Astrocyte (in vitro differentiated cells and primary cell): ENCODE data around the gene MED27. TPM values are rescaled to one million over a fixed set of nuclear protein-coding genes. Genes with fewer than 3 reads are reported as not detected.

Experiments used
- DNase-seq: peaks from one replicate; pipeline ENCODE4 v3.0.0-alpha.2; 2010; ENCODE audit warnings: low read depth
- FAIRE-seq: peaks from 2 replicates; lab custom pipeline; 2011; peaks lifted over from hg19 to GRCh38; lab: Jason Lieb, UNC
- H2AFZ ChIP-seq: 2 replicates; pipeline ENCODE4 v1.6.0; 2012; ENCODE audit warnings: low read depth, low read length, inconsistent platforms
- H3K27ac ChIP-seq: 2 replicates; pipeline ENCODE4 v1.5.1; 2011; ENCODE audit warnings: low read depth, low read length, inconsistent platforms
- H3K27me3 ChIP-seq: 2 replicates; pipeline ENCODE4 v1.6.0; 2011; ENCODE audit warnings: low read length, inconsistent platforms; ENCODE audit not compliant: insufficient read depth
- H3K36me3 ChIP-seq: 2 replicates; pipeline ENCODE4 v1.5.1; 2011; ENCODE audit warnings: low read length, inconsistent platforms; ENCODE audit not compliant: insufficient read depth
- H3K4me1 ChIP-seq: 2 replicates; pipeline ENCODE4 v1.5.1; 2011; ENCODE audit warnings: low read length, inconsistent platforms; ENCODE audit not compliant: insufficient read depth
- H3K4me2 ChIP-seq: 2 replicates; pipeline ENCODE4 v1.6.0; 2012; ENCODE audit warnings: low read length, inconsistent platforms
- H3K4me3 ChIP-seq: 2 replicates; pipeline ENCODE4 v1.5.1; 2011; ENCODE audit warnings: low read depth, mild to moderate bottlenecking, low read length, inconsistent platforms; ENCODE audit not compliant: insufficient read depth
- H3K79me2 ChIP-seq: 2 replicates; pipeline ENCODE4 v1.6.0; 2012; ENCODE audit warnings: mild to moderate bottlenecking, low read length, inconsistent platforms; ENCODE audit not compliant: insufficient read depth
- H3K9ac ChIP-seq: 2 replicates; pipeline ENCODE4 v1.6.0; 2012; ENCODE audit warnings: mild to moderate bottlenecking, low read length, inconsistent platforms
- H3K9me3 ChIP-seq: 2 replicates; pipeline ENCODE4 v1.5.1; 2012; ENCODE audit warnings: low read depth, mild to moderate bottlenecking, low read length, inconsistent platforms; ENCODE audit not compliant: insufficient read depth
- H4K20me1 ChIP-seq: 2 replicates; pipeline ENCODE4 v1.6.0; 2012; ENCODE audit warnings: low read length, inconsistent platforms; ENCODE audit not compliant: insufficient read depth
- H3K27ac Mint-ChIP-seq: one replicate; pipeline ENCODE4 v1.8.0; 2021; ENCODE audit warnings: mild to moderate bottlenecking, mixed read lengths; ENCODE audit not compliant: unreplicated experiment
- H3K27me3 Mint-ChIP-seq: one replicate; pipeline ENCODE4 v1.8.0; 2021; ENCODE audit warnings: low read depth, mixed read lengths; ENCODE audit not compliant: unreplicated experiment
- H3K36me3 Mint-ChIP-seq: one replicate; pipeline ENCODE4 v1.8.0; 2021; ENCODE audit warnings: low read depth, mixed read lengths; ENCODE audit not compliant: unreplicated experiment
- H3K4me1 Mint-ChIP-seq: one replicate; pipeline ENCODE4 v1.8.0; 2021; ENCODE audit warnings: low read depth, mixed read lengths; ENCODE audit not compliant: unreplicated experiment
- H3K4me3 Mint-ChIP-seq: one replicate; pipeline ENCODE4 v1.8.0; 2021; ENCODE audit warnings: mild to moderate bottlenecking, moderate library complexity, mixed read lengths; ENCODE audit not compliant: unreplicated experiment
- H3K9me3 Mint-ChIP-seq: one replicate; pipeline ENCODE4 v1.8.0; 2021; ENCODE audit warnings: mild to moderate bottlenecking, mixed read lengths; ENCODE audit not compliant: unreplicated experiment
- EZH2 ChIP-seq: IDR thresholded peaks from 2 replicates; pipeline ENCODE4 v1.6.1; 2012; ENCODE audit warnings: mild to moderate bottlenecking, low read length, inconsistent platforms; ENCODE audit not compliant: insufficient read depth
- total RNA-seq: library from RNA; stranded (reverse); gene quantifications from 2 replicates; pipeline ENCODE4 v1.2.1, GENCODE V29; 2021
- TF ChIP-seq, protein P1 (sequence below): IDR thresholded peaks from 2 replicates; pipeline ENCODE4 v1.5.1; 2011; ENCODE audit warnings: low read depth, mild to moderate bottlenecking, inconsistent platforms, low read length, moderate library complexity; ENCODE audit not compliant: insufficient read depth

Gene MED27
- total RNA-seq, 1 donor from 2014 or later, result 26.9 TPM

DNA sequence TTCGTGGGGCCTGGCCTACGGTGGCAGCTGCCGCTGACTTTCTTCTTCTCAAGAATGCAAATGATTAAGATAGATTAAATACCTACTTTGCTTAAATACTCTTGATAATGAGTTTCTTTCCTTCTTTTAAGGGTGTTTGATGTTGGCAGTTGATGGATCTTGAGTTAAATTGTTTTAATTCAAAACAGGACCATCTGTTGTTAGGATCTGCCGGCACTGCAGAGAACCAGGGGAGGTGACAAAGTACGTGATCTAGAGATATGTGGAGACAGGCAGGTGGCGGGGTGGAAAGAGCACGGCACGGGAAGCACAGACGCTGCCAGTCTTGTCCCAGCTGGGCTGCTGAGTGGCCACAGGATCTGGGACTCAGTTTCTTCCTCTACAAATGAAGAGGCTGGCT lies 37.9 kb downstream of the MED27 start:
- Histone ChIP-seq H3K4me3 (no peak overlapping the region), H4K20me1 (peaks cover 33% of the 10 kb centered on the region), H3K27ac (peak overlapping the region; percentile 38), H3K4me1 (peaks cover 20% of the 10 kb centered on the region), H2AFZ (no peak overlapping the region), H3K4me2 (no peak overlapping the region), H3K9ac (no peak overlapping the region), H3K9me3 (no peaks in the 10 kb centered on the region), H3K36me3 (no peaks in the 10 kb centered on the region), H3K79me2 (peaks cover 77% of the 10 kb centered on the region), H3K27me3 (no peaks in the 10 kb centered on the region)
- TF ChIP-seq EZH2, result no peak
- TF ChIP-seq, protein P1, sequence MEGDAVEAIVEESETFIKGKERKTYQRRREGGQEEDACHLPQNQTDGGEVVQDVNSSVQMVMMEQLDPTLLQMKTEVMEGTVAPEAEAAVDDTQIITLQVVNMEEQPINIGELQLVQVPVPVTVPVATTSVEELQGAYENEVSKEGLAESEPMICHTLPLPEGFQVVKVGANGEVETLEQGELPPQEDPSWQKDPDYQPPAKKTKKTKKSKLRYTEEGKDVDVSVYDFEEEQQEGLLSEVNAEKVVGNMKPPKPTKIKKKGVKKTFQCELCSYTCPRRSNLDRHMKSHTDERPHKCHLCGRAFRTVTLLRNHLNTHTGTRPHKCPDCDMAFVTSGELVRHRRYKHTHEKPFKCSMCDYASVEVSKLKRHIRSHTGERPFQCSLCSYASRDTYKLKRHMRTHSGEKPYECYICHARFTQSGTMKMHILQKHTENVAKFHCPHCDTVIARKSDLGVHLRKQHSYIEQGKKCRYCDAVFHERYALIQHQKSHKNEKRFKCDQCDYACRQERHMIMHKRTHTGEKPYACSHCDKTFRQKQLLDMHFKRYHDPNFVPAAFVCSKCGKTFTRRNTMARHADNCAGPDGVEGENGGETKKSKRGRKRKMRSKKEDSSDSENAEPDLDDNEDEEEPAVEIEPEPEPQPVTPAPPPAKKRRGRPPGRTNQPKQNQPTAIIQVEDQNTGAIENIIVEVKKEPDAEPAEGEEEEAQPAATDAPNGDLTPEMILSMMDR, result no peak
- Mint-ChIP-seq H3K4me1 (peaks cover 37% of the 10 kb centered on the region), H3K36me3 (no peaks in the 10 kb centered on the region), H3K4me3 (no peak overlapping the region), H3K27ac (peak overlapping the region; percentile 28), H3K27me3 (no peaks in the 10 kb centered on the region), H3K9me3 (no peaks in the 10 kb centered on the region)
- DNase-seq, result no peak
- no peak for FAIRE-seq

DNA sequence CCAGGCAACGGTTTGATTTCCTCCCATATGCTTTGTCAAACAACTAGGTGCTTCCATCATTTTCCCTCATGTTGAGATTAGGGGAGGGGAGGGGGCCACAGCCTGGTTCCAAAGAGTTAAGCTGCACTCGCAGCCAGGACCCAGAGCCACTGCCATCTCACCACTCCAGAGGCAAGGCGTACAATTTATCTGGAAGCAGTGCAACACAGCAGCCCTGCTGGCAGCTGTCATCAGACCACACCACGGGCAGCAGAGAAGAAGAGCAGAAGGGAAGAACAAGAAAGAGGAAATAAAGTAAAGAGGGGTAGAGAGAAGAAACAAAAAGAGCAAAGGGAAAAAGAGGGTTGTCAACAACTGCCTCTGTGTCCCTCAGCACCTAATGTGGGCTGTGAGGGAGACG lies 38.9 kb downstream of the MED27 start:
- Histone ChIP-seq H2AFZ (no peak overlapping the region), H3K4me2 (no peak overlapping the region), H3K4me3 (no peak overlapping the region), H3K9me3 (no peaks in the 10 kb centered on the region), H3K4me1 (peaks cover 20% of the 10 kb centered on the region), H3K27me3 (no peaks in the 10 kb centered on the region), H3K79me2 (peaks cover 77% of the 10 kb centered on the region), H3K27ac (no peak overlapping the region), H3K9ac (no peak overlapping the region), H4K20me1 (peaks cover 43% of the 10 kb centered on the region), H3K36me3 (no peaks in the 10 kb centered on the region)
- H3K27me3 Mint-ChIP-seq, result no peaks in the 10 kb centered on the region
- DNase-seq (no peak), FAIRE-seq (no peak)
- TF ChIP-seq, protein P1, result no peak
- TF ChIP-seq EZH2, result no peak
- no peak overlapping the region for H3K27ac Mint-ChIP-seq
- H3K9me3 Mint-ChIP-seq, result no peaks in the 10 kb centered on the region
- no peak overlapping the region for H3K4me3 Mint-ChIP-seq
- no peaks in the 10 kb centered on the region for H3K36me3 Mint-ChIP-seq
- peaks cover 32% of the 10 kb centered on the region for H3K4me1 Mint-ChIP-seq

DNA sequence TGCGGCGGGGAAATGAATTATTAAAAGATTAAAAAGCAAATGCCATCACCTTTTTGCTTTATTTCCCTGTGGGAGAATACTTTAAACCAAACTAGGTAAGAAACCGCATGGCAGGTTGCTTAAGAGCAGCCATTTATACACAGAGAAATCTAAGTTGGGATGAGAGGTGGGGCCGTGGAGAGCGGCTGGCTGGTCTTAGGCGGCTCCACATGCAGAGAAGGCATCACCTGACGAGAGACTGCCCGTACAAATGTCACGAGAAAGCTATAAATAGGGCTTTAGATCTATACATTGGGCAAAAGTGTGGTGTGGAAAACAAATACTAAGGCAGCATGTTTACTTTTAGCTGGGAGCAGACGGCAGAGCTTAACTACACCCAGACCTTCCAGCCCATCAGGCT lies 39.4 kb downstream of the MED27 start:
- no peaks in the 10 kb centered on the region for H3K9me3 Mint-ChIP-seq
- Histone ChIP-seq H3K9ac (no peak overlapping the region), H3K4me1 (peaks cover 20% of the 10 kb centered on the region), H3K36me3 (no peaks in the 10 kb centered on the region), H3K79me2 (peaks cover 76% of the 10 kb centered on the region), H3K27ac (no peak overlapping the region), H2AFZ (no peak overlapping the region), H4K20me1 (peaks cover 49% of the 10 kb centered on the region), H3K4me2 (no peak overlapping the region), H3K9me3 (no peaks in the 10 kb centered on the region), H3K4me3 (no peak overlapping the region), H3K27me3 (no peaks in the 10 kb centered on the region)
- no peak for TF ChIP-seq EZH2
- TF ChIP-seq, protein P1, result no peak
- no peaks in the 10 kb centered on the region for H3K27me3 Mint-ChIP-seq
- peaks cover 31% of the 10 kb centered on the region for H3K4me1 Mint-ChIP-seq
- no peaks in the 10 kb centered on the region for H3K36me3 Mint-ChIP-seq
- H3K27ac Mint-ChIP-seq, result no peak overlapping the region
- DNase-seq (no peak), FAIRE-seq (no peak)
- no peak overlapping the region for H3K4me3 Mint-ChIP-seq
